Spinal cord (tissue), 10 donors: ENCODE data around the gene LSS. TPM values are rescaled to one million over a fixed set of nuclear protein-coding genes. Genes with fewer than 3 reads are reported as not detected.
A peak's percentile ranks its signal among the peaks of the same experiment; 100 is the strongest.

Experiments
- DNase-seq, 6 donors: peaks; one replicate each; pipeline versions ENCODE4 v3.0.0 to v3.0.0-alpha.2; 2013 to 2015; ENCODE audit warnings: low spot score in 6 of 6, low read depth in 4 of 6
- H3K27ac ChIP-seq: one replicate; pipeline ENCODE4 v1.5.1; 2013; ENCODE audit warnings: low read depth, low read length, control low read depth
- H3K27me3 ChIP-seq: one replicate; pipeline ENCODE4 v1.6.1; 2013; ENCODE audit warnings: low read length; ENCODE audit not compliant: control insufficient read depth, insufficient read depth
- H3K36me3 ChIP-seq: one replicate; pipeline ENCODE4 v1.6.1; 2013; ENCODE audit warnings: low read length; ENCODE audit not compliant: control insufficient read depth, insufficient read depth
- H3K4me1 ChIP-seq: one replicate; pipeline ENCODE4 v1.6.1; 2013; ENCODE audit warnings: low read length; ENCODE audit not compliant: control insufficient read depth, insufficient read depth
- H3K4me3 ChIP-seq: one replicate; pipeline ENCODE4 v1.5.1; 2013; ENCODE audit warnings: low read depth, low read length, control low read depth
- H3K9me3 ChIP-seq: one replicate; pipeline ENCODE4 v1.6.1; 2013; ENCODE audit warnings: low read length; ENCODE audit not compliant: control insufficient read depth, insufficient read depth
- WGBS: methylation state at CpG from one replicate; pipeline ENCODE4 v1.1.5; 2013; ENCODE audit warnings: missing lambda C conversion rate; ENCODE audit not compliant: insufficient coverage; 5-methylcytosine and 5-hydroxymethylcytosine counted together
- long read RNA-seq, 4 donors: transcript quantifications; one replicate each; lab custom pipeline, GENCODE V29; 2026
- polyA plus RNA-seq, 2 donors: library from polyadenylated mRNA; unstranded; fragments of 120-200 nt; gene quantifications; one replicate each; pipeline ENCODE4 v1.2.1, GENCODE V29; 2013; ENCODE audit not compliant: insufficient read length in 2 of 2
- total RNA-seq, 2 donors: library from RNA; depleted of rRNA in 1 of 2; stranded (reverse); fragments of 120-200 nt in 1 of 2; fragments of >200 nt in 1 of 2; gene quantifications; one replicate each; pipeline versions ENCODE4 v1.2.3 to v1.2.4, GENCODE V29; 2013 to 2014
- donor health status: healthy.

Gene LSS
- total RNA-seq (10 to 100 TPM; 55.6 to 78.2 TPM), polyA plus RNA-seq (100 to 1,000 TPM; 152 to 167 TPM)
- long read RNA-seq, donor 1, full-length matches to known transcripts = 16 of 16 reads
- long read RNA-seq, donor 1, partial matches to known transcripts = 0 of 16 reads
- long read RNA-seq, donor 1, other reads (novel, unspliced or antisense) = 0 of 16 reads
- long read RNA-seq, donor 2, full-length matches to known transcripts = 8 of 8 reads
- long read RNA-seq, donor 2, partial matches to known transcripts = 0 of 8 reads
- long read RNA-seq, donor 2, other reads (novel, unspliced or antisense) = 0 of 8 reads
- long read RNA-seq, donor 3, full-length matches to known transcripts = 8 of 8 reads
- long read RNA-seq, donor 3, partial matches to known transcripts = 0 of 8 reads
- long read RNA-seq, donor 3, other reads (novel, unspliced or antisense) = 0 of 8 reads
- long read RNA-seq, donor 4, full-length matches to known transcripts = 4 of 4 reads
- long read RNA-seq, donor 4, partial matches to known transcripts = 0 of 4 reads
- long read RNA-seq, donor 4, other reads (novel, unspliced or antisense) = 0 of 4 reads

DNA sequence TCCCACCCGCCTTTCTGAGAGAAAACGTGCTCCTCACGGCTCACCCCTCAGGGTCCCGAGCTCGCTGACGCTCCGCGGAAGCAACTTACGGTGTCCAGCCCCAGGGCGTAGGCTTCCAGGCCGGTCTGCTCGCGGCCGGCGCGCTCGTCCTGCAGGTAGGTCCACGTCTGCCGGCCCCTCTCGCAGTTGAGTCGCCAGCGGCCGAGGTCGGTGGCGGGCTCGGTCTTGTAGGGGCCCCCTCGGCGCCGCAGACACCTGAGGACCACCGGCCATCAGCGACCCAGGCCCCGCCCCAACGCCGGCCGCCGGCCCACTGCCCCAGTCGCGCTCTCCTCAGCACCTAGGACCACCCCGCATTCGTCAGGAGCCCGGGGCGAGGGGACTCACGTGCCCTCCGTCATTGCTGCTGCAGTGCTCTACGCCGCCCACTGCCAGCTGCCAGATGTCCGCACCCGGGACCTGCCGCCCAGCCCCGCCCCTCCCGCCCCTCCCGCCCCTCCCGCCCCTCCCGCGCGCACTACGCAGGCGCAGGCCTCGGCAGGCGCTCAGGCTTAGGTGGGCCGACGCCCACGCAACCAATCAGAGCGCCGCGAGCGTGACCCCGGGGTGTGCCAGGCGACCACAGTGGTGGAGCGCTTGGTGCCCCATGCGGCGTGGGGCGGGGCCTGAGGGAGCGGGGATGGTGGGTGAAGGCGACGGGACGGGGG lies at the start of gene LSS:
Gene LSS, minus strand, starts transcription at position 430 of the 707 bp plus-strand sequence. Its CDS starts 29 bp downstream, at position 401.
- peaks cover 6% of the 10 kb centered on the region for H3K36me3 ChIP-seq
- peak; percentile 62 to 99 (median 92) for DNase-seq
- no peaks in the 10 kb centered on the region for H3K9me3 ChIP-seq
- H3K27ac ChIP-seq = peak within 1 kb of the TSS; percentile 45
- WGBS = under 1% methylated on average over 55 of the region's 77 CpGs
- H3K4me1 ChIP-seq = peaks cover 38% of the 10 kb centered on the region
- H3K4me3 ChIP-seq = peak within 1 kb of the TSS; percentile 63
- no peaks in the 10 kb centered on the region for H3K27me3 ChIP-seq

DNA sequence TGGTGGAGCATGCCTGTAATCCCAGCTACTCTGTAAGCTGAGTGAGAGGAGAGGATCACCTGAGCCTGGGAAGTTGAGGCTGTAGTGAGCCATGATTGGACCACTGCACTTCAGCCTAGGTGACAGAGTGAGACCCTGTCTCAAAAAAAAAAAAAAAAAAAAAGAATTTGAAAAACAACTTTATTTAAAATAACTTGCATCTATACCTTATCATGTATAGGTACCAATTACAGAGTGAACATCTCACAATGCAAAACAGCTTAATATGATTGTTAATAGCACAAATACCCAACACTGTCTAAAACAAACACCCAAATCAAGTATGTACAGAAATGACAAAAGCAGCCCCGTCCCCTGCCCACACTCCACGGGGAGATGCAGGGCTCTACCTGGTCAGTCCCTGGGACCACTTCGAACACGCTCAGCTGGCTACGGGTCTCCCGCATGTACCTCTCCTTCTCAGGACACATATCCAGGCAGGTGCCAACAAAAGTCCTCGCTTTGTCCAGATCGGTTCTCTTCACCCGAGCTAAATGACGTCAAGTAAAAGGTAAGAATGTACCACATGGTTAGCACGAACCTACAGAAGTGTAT lies 46.3 kb upstream of the LSS start:
- no peaks in the 10 kb centered on the region for H3K9me3 ChIP-seq
- no peak overlapping the region for H3K4me3 ChIP-seq
- 98% methylated on average over 5 of the region's 11 CpGs for WGBS
- H3K4me1 ChIP-seq = no peaks in the 10 kb centered on the region
- no peak overlapping the region for H3K27ac ChIP-seq
- DNase-seq = no peak
- no peaks in the 10 kb centered on the region for H3K27me3 ChIP-seq
- H3K36me3 ChIP-seq = peaks cover 78% of the 10 kb centered on the region

DNA sequence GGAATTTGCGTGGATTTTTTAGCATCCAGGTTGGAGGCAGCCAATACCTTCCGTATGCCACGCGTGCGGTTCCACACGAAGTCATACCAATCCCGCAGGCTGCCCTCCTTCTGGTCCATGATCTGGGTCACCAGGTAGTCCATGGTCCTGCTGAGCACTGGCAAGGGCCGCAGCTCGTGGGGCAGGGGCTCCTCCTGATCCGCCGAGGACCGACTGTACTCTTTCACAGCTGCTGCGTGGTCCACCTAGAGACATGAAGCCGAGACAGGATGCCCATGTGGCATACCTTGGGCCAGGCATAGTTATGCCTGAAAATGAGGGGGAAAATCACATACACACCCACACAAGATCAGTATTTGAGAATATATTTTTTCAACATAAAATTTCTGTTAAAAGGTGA lies 44.8 kb upstream of the LSS start:
- H3K27me3 ChIP-seq = no peaks in the 10 kb centered on the region
- WGBS = 98% methylated on average over 13 of the region's 14 CpGs
- no peak overlapping the region for H3K4me3 ChIP-seq
- peaks cover 78% of the 10 kb centered on the region for H3K36me3 ChIP-seq
- no peak overlapping the region for H3K27ac ChIP-seq
- DNase-seq = no peak
- H3K9me3 ChIP-seq = no peaks in the 10 kb centered on the region
- H3K4me1 ChIP-seq = no peaks in the 10 kb centered on the region

GRCh38 chr21:46269466-46269865 lies 40.9 kb upstream of the LSS start:
- no peak overlapping the region for H3K27ac ChIP-seq
- WGBS = 98% methylated on average over 10 of the region's 10 CpGs

GRCh38 chr21:46268371-46268770 lies 39.8 kb upstream of the LSS start:
- no peak overlapping the region for H3K27ac ChIP-seq
- H3K9me3 ChIP-seq = no peaks in the 10 kb centered on the region
- no peaks in the 10 kb centered on the region for H3K27me3 ChIP-seq
- H3K36me3 ChIP-seq = peaks cover 86% of the 10 kb centered on the region
- DNase-seq = no peak
- no peaks in the 10 kb centered on the region for H3K4me1 ChIP-seq
- no peak overlapping the region for H3K4me3 ChIP-seq
- 94% methylated on average over 13 of the region's 13 CpGs for WGBS

More at GRCh38 chr21:46269466-46269865, 40.9 kb upstream of the LSS start:
- DNase-seq = no peak
- H3K27me3 ChIP-seq = no peaks in the 10 kb centered on the region
- H3K9me3 ChIP-seq = no peaks in the 10 kb centered on the region
- H3K36me3 ChIP-seq = peaks cover 85% of the 10 kb centered on the region
- no peaks in the 10 kb centered on the region for H3K4me1 ChIP-seq
- no peak overlapping the region for H3K4me3 ChIP-seq

GRCh38 chr21:46266946-46267345 lies 38.4 kb upstream of the LSS start:
- Histone ChIP-seq H3K27me3 (no peaks in the 10 kb centered on the region), H3K4me1 (no peaks in the 10 kb centered on the region), H3K36me3 (peaks cover 83% of the 10 kb centered on the region), H3K4me3 (no peak overlapping the region), H3K27ac (no peak overlapping the region), H3K9me3 (no peaks in the 10 kb centered on the region)
- DNase-seq = no peak
- 98% methylated on average over 16 of the region's 19 CpGs for WGBS

DNA sequence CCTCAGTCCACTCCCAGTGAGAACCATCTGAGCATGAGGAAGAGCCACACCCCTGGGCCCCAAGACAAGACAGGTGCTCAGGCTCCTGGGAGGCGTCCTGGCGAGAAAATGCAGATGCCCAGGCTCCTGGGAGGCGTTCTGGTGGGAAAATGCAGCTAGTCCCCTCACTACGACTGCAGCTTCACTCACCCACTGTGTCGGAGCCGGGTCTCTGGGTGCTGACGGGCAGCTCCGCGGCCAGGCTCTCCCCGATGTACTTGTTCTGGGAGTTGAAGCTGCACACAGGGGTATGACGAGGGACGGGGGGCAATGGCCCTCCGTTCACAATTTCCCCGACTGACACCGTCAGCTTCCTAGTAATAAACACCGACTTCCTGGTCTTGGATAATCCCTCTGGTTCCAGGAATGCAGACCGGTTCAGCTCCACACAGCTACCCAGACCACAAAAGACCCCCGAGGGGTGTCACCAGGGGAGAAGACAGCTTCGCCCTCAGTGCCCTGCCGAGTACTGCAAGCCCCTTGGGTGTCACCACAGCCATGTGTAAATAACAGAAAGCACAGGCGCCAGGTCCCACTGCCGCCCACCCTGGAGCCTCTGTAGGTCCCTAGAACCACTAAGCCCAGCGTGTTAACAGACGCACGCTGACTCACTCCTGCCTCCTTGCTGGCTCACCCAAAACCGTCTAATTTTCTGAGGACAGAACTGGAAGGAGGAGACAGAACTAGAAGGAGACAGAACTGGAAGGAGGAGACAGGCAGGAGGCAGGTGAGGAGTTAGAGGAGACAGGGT lies 37.4 kb upstream of the LSS start:
- Histone ChIP-seq H3K36me3 (peaks cover 81% of the 10 kb centered on the region), H3K27me3 (no peaks in the 10 kb centered on the region), H3K9me3 (no peaks in the 10 kb centered on the region), H3K4me1 (no peaks in the 10 kb centered on the region), H3K27ac (no peak overlapping the region), H3K4me3 (no peak overlapping the region)
- 91% methylated on average over 24 of the region's 26 CpGs for WGBS
- no peak for DNase-seq

GRCh38 chr21:46264690-46265144 lies 36.1 kb upstream of the LSS start:
- DNase-seq = no peak
- Histone ChIP-seq H3K4me3 (no peak overlapping the region), H3K27me3 (no peaks in the 10 kb centered on the region), H3K9me3 (no peaks in the 10 kb centered on the region), H3K4me1 (no peaks in the 10 kb centered on the region), H3K27ac (no peak overlapping the region), H3K36me3 (peaks cover 87% of the 10 kb centered on the region)
- WGBS = 94% methylated on average over 13 of the region's 13 CpGs
